Uterus (tissue), 2 donors: ENCODE data around the gene PGAM2.

ENCODE experiments used
- CTCF ChIP-seq, 4 experiments: fragments of 200-600 bp in 2 of 4; fragments of 450-650 bp in 2 of 4; sonication (generic) in 2 of 4; IDR thresholded peaks; one replicate each; pipeline ENCODE4 v1.5.1; 2016 to 2019; ENCODE audit warnings: antibody characterized with exemption in 4 of 4, mild to moderate bottlenecking in 2 of 4, moderate library complexity in 1 of 4
- POLR2A ChIP-seq, 2 donors: fragments of 450-650 bp; IDR thresholded peaks; one replicate each; pipeline ENCODE4 v1.6.1; 2016; ENCODE audit warnings: antibody characterized with exemption in 2 of 2, mild to moderate bottlenecking in 1 of 2, moderate library complexity in 1 of 2

GRCh38 chr7:44114586-44115310, 49.4 kb upstream of the PGAM2 start:
- TF ChIP-seq CTCF (IDR thresholded peaks at IDR 0.05) (no peak), POLR2A (IDR thresholded peaks at IDR 0.05) (no peak)
